Mammary microvascular endothelial cell (primary cell): ENCODE data around the gene PTGER3. TPM values are rescaled to one million over a fixed set of nuclear protein-coding genes. Genes with fewer than 3 reads are reported as not detected.

Source experiments
- total RNA-seq: library from RNA; depleted of rRNA; stranded (reverse); fragments of >200 nt; gene quantifications from 2 replicates; pipeline ENCODE4 v1.2.3, GENCODE V29; 2015

The PTGER3 gene
- total RNA-seq = not detected in 2 replicates

DNA sequence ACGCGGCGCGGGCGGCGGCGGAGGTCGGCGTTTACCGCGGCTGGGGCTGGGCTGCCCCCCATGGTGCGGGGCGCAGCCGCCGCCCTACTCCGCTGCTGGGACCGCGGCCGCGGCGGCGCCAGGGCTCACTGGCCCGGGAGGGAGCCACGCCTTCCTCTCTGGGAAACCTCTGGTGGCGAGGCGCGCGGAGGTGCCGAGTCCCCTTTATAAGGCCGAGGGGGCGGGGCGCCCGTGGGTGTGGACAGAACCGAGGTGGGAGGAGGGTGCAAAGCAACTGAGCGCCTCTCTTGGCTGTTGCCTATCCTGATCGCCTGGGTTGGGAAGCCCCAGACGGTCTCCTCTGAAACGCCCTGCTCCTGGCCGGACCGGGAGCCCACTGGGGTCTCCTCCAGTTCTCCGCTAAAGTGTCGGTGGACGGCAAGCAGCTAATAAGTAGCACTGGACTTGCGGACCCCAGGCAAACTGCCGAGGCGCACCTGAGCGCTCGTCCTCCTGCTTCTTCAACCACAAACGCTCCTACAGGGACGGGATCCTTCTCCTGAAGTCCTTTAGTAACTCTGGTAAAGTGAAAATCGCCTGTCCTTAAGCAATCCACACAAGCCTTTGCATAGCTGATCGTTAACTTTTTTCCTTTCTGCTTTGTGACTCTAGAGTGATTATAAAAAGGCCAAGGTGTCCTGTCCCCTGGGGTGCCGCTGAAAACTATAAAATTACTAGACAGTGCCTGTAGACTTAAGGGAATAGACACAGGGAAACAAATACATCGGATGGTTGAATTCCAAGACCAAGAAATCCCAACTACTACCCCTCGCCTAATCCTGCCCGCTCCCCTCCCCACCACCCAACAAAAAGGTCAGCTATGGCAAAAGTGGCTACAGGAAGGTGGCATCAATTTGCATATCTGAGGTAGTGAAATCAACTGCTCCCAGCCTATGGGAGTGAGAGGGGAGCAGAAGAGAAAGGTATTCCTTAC, at the start of gene PTGER3:
TSS of gene PTGER3 (minus strand) at position 182 of the 973 bp plus-strand sequence. CDS start 239 bp downstream, outside the sequence.

DNA sequence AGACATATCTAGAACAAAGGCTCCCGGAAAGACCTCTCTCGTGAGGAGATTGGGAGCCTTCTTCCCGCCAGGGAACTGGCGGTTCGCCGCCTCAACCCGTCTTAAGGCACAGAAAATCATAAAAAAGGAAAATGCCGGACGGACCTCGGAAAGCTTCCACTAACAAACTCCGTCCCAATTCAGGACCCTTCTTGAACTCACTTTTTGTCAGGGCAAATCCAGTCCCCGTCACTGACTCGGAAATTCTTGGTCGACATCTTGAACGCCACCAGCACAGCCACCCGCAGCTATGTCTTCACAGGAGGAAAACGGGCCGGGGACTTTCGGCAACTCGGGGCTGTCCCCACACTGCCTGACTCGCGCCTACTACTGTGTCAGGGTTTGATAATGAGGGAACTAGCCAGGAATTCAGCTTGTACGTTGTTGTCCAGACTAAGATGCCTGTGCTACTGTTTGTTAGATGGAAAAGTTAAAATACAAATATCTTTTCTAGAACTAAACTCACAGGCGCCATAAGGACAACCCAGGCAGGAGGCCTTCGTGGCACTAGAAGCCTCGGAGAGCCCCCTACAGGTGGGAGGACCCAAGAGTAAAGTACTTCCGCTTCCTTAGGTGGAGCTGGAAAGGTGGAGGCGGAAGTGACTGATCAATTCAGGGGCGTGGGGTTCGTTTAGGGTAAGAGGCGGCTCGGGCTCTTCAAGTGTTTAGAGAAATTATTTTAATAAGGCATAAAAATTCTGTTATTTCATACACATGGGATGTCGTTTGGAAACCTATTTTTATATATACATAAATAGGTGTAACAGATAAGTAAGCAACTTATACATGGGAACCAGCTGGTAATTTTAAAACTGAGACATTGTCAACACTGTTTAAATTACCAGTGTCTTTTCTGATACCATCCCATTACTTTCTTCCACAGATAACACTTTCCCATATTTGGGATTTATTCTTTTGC, 33.4 kb upstream of the PTGER3 start, which contains the start of gene ZRANB2:
TSS of gene ZRANB2 (minus strand) at position 297 of the 958 bp plus-strand sequence. CDS start at position 257, 40 bp downstream.

Other genes with a start within 250 kb of the PTGER3 start
- gene ZRANB2, start 33.2 kb upstream of the PTGER3 start, total RNA-seq = 28.7 and 36.0 TPM in 2 replicates